GM21515 (cell line): ENCODE measurements around the gene CACNA1C.

Experiments
- ATAC-seq: cut with Tn5 transposase; IDR thresholded peaks from one replicate; pipeline ENCODE4 v1.9.1; 2021; ENCODE audit not compliant: unreplicated experiment

The CACNA1C gene

DNA sequence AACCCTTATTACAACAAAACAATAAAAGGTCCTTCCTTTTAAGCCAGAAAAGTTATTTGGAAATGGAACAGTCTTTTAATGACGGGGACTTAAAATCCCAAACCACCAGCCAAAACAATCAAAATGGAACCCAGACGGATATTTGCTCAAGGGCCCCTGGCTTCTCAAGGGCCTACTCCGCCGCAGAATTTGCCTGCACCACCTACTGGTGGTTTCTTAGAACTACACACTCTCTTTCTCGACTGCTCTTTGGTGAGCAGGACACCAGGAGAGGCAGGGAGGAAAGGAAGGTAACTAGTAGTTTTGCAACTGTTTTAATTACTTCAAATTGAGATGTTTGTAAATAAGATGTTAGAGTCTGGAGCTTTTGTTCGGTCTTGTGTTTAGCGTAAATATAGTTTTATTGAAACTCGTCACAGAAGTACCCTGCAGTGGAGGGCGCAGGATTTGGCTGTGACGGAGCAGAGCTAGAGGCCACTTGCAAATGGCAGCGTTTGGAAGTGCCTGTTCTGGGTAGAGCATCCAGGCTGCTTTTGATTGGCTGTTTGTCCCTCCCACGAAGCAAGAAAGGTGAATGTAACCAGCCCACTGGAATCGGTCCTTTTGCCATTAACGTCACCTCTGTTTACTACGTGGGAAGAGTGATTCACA lies 238.5 kb downstream of the CACNA1C start:
- ATAC-seq: no peak

GRCh38 chr12:2291947-2292346 lies 239.2 kb downstream of the CACNA1C start:
- no peak for ATAC-seq

DNA sequence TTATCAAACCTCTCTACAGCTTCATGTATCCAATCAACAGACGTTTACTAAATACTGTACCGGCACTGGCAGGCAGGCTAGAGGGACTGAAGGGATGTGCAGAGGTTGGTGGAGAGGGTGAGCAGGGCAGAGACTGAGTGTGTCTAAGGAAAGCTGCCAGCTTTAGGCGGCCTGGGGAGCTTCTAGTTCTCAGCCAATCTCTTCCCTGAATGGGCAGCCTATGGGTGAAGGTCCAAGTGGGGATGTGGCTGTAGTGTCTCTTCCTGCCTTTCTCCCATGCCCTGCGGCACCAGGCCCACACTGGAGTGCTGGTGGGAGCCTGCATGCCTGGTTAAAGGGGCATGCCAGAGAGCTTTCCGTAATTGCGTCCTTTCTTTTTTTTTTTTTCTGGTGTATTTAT lies 239.8 kb downstream of the CACNA1C start:
- no peak for ATAC-seq

- ATAC-seq: no peak
Measured at GRCh38 chr12:2294651-2295475, 242.1 kb downstream of the CACNA1C start.

GRCh38 chr12:2295941-2296461 lies 243.2 kb downstream of the CACNA1C start:
- no peak for ATAC-seq

DNA sequence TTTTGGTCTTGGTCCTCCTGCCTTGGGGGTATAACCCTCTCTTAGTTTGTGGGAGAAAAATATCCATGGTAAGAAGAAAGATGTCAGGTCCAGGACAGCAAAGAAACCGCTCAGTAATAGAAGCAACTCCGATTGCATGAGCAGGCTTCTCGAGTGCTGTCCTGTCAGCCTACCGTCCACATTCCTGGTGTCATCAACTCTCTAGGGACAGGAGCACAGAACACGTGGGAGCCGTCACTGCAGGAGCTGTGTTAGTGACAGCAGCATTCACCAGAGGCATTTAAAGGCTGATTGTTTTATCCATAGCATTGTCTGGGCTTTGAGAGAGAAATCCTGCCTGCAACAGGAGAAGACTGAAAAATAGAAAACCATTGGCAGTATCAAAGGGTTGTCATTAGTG lies 244.2 kb downstream of the CACNA1C start:
- ATAC-seq: no peak

- no peak for ATAC-seq
Measured at GRCh38 chr12:2297658-2298057, 244.9 kb downstream of the CACNA1C start.

- ATAC-seq: no peak
Measured at GRCh38 chr12:2298556-2299200, 245.9 kb downstream of the CACNA1C start.

DNA sequence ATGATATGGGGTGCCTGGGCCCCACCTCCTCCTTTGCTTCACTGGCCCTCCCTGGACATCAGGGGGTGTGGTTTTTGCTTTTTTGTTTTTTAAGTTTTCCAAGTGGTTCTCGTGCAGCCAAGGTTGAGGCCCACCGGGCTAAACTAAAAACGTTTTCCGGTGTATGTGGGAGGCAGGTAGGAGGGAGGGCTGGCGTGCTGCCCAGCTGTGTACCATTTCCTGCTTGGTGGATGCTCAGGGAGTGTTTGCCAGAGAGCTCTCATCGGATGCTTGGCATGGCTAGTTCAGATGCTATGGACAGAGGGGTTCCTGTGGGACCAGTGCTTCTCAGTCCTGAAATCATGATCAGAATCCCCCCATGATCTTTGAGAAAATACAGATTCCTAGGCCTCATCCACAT lies 246.4 kb downstream of the CACNA1C start:
- ATAC-seq: no peak

GRCh38 chr12:2300168-2300567 lies 247.4 kb downstream of the CACNA1C start:
- ATAC-seq: no peak

- no peak for ATAC-seq
Measured at GRCh38 chr12:2300886-2301285, 248.1 kb downstream of the CACNA1C start.

GRCh38 chr12:2301531-2302461 lies 249.0 kb downstream of the CACNA1C start:
- ATAC-seq: no peak

DNA sequence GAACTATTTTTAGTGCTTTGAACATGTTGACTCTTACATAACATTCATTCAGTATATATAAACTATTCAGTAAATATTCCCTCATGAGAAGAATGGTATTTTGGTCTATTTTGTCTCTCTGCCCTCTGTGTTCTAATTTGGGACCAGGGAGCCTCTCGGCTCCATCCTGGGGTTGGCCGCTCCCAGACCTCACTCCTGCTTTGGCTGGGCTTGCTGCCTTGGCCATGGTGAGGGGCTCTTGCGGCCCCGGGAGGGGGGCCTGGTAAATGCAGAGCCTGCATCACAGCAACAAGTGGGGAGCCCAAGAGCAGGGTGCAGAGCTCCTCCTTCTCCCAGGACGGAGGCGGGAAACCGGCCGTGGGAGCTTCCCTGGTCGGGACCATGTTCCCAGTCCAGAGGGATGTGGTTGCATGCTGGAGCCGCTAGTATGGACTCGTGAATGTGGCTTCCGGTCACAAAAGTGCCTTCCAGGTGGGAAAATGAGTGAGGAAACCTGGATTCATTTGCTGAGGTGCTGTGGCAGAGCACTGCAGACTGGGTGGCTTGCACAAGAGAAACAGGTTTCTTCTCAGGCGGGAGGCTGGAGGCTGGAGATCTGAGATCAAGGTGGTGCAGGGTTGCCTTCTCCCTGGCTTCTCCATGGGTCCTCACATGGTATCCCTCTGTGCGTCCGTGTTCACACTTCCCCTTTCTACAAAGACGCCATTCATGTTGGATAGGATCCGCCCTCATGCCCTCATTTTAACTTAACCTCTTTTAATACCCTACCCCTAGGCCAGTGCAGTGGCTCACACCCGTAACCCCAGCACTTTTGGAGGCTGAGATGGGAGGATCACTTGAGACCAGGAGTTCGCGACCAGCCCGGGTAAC lies 250.2 kb downstream of the CACNA1C start:
- ATAC-seq: no peak

GRCh38 chr12:2304223-2304622 lies 251.4 kb downstream of the CACNA1C start:
- no peak for ATAC-seq

- no peak for ATAC-seq
Measured at GRCh38 chr12:2306012-2306411, 253.2 kb downstream of the CACNA1C start.

DNA sequence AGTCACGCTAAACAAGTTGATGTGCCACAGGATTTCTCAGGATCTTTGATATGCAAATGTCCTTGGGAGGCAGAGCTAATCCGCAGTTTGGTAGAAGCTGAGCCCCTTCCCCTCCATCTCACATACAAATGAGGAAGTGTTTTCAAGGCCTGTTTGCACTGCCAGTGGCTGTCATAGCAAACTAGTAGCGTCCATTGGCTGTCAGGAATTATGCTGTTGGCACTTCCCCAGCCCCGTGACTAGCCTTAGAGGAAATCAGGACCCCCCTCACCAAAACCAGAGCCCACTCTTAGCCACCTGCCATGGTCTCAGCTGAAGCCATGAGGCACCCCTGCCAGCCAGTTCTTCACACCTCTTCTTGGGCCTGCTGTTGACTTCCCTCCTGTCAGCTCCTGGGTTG lies 253.9 kb downstream of the CACNA1C start:
- ATAC-seq: no peak

DNA sequence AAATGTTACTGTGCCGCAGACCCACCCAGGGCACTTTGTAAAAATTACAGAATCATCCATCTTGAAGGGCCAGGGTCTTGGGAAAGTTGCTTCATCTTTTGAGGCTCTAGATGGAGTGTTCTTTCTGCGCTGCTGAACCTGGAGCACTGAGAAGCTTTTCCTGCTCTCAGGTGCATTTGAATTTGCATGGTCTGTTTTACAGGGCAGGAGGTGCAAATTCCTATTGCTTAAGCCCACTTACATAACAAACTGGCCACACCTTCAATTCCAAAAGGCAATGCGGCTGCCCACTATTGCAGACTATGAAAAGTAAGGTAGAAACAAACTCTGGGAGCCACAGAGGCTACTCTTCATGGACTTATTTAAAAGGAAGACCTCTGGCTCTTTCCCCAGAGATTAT lies 254.8 kb downstream of the CACNA1C start:
- no peak for ATAC-seq

- ATAC-seq: no peak
Measured at GRCh38 chr12:2309647-2310046, 256.9 kb downstream of the CACNA1C start.

- ATAC-seq: no peak
Measured at GRCh38 chr12:2311020-2311778, 258.4 kb downstream of the CACNA1C start.
